Activated CD4-positive, alpha-beta T cell treated with anti-CD3 and anti-CD28 coated beads, Interleukin-2, amount 50 U/mL, for 4 hours (primary cell): ENCODE measurements around the gene PLK3.
A peak's percentile ranks its signal among the peaks of the same experiment; 100 is the strongest.
"Not testable (repeated sequence)": the region's sequence is repeated elsewhere in the genome, so short reads cannot be mapped to it uniquely, and the experiment has no call there.

Source experiments
- DNase-seq, 2 experiments: peaks; one replicate each; pipeline ENCODE4 v3.0.0-alpha.2; 2020

Gene PLK3

DNA sequence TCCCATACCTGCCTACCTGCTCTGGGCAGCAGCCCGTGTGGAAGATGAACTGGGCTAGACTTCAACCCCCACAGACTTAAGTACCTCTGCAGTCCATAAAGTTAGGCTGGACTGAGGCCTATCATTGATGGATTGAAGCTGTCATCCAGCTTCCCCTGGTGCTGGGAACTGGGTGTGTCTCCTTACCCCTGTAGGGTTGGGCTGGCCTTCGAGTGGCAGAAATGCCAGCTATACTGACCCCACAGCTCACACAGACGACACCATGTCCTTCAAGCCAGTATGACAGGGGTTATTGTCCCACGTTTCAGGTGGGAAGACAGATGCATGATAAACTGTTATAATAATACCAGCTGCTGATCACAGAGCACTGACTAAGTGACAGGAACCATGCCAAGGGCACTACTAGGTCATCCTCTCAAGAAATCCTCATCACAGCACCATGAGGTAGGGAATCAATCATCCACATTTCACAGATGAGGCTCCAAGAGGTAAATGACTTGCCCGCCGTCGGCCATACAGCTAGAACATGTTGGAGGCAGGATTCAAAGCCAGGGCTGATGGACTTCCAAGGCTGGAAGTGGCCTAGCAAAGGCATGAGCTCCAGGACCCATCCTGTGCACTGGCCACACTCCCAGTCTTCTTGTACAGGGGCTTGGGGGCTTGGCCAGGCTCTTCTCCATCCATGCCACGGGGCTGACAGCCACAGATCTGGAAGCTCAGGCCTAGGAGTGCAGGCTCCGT lies 11.9 kb upstream of the PLK3 start, which contains the start of gene BEST4:
TSS of gene BEST4 (minus strand) at position 51 of the 741 bp plus-strand sequence. CDS start 465 bp downstream, outside the sequence.
- no peak for DNase-seq

DNA sequence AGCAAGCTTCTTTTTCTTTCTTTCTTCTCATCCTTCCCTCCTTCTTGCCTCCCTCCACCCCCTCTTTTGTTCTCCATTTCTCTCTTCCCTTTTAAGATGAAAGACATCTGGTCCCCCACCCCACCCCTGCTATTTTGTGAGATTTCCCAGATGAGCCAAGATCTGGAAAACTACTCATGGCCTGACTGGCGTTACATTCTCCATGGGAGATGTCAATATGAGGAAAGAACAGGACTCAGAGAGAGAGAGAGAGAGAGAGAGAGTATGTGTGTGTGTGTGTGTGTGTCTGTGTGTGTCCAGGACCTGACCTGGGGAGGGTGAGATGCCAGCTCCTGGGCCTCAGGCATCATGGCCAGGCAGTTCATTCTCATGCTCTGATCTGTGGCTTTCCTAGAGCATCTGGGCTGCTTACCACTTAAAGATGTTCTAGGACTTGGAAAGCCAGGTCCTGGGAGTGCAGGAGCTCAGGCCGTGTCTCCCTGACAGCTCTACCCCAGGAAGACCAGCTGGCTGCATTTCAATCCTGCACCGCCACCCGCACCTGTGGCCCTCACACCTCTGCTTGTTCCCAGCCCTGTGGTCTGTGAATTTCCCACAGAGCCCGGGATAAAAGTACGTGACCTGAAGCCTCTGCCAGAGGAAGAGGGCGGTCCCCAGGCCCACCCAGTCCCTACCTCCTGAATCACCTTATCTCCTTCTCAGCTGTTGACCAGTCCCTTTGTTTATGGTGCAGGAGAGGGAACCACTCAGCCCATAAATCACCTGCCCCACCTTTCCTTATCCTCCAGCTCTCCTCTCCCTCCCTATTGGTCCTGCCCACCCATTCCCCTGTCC lies 9.0 kb upstream of the PLK3 start:
- no peak for DNase-seq

DNA sequence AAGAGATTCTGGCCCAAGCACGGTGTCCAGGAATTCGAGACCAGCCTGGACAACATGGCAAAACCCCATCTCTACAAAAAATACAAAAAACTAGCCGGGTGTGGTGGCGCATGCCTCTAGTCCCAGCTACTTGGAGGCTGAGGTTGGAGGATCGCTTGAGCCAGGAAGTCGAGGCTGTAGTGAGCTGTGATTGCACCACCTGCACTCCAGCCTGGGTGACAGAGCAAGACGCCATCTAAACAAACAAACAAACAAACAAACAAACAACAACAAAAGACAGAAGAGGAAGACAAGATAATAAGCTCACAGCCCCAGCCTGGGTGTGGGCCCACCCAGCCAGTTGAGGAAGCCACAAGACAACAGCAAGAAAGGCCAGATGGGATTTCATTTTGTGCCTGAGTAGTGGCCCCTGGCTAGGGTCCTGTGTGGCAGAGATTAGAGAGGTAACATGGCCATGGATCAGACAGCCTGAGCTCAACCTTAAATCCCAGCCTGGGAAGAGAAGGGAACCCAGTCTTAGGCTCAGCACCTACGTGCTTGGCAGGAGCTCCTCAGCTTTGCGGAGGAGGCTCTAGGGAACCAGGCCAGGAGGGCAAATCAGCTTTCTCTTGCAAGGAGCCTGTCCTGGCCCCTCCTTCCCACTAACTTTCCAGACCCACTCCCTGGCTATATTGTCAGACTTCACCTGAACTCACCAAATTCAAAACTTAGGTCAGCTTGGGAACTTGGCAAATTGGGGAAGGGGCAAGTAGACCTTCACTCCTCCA lies 7.3 kb upstream of the PLK3 start:
- DNase-seq = no peak

DNA sequence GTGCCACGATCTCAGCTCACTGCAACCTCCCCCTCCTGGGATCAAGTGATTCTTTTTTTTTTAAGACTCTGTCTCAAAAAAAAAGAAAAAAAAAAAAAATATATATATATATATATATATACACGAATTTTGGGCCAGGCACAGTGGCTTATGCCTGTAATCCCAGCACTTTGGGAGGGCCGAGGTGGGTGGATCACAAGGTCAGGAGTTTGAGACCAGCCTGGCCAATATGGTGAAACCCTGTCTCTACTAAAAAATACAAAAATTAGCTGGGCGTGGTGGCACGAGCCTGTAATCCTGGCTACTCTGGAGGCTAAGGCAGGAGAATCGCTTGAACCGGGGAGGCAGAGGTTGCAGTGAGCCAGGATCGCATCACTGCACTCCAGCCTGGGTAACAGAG lies 2.3 kb upstream of the PLK3 start:
- DNase-seq = not testable (repeated sequence)

DNA sequence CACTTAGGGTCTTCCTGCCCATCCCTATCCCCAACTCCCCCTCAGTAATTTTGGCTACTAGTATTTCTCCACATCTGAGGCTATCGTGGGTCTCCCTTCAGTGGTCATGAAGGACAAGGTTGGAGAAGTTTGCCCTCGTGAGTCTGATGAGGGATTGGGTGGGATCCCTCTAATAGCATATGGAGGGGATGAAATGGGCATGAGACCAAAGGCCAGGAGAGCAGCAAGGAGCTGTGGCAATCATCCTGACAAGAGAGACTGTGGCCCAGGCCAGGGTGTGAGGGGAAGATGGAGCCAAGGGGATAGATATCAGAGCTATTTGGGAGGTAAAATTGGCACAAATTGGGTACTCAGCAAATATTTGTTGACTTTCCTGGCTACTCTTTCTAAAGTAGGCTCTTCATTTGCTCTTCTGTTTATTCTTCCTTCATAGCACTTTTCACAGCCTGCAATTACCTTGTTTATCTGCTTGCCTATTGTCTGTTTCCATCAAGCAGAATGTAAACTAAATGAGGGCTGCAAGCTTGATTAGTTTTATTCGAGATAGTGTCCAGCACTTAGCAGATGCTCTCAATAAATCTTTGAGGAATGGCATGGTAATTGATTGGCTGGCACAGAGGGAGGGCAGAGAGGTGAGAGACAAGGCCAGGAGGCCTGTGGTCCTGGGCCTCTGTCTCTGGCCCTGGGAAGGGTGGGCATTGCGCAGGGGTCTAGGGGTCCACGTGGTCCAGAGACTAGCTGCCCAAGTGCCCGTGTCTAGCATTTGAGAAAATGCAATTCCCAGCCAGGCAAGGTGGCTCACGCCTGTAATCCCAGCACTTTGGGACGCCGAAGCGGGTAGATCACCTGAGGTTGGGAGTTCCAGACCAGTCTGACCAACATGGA lies 1.5 kb upstream of the PLK3 start:
- no peak for DNase-seq

DNA sequence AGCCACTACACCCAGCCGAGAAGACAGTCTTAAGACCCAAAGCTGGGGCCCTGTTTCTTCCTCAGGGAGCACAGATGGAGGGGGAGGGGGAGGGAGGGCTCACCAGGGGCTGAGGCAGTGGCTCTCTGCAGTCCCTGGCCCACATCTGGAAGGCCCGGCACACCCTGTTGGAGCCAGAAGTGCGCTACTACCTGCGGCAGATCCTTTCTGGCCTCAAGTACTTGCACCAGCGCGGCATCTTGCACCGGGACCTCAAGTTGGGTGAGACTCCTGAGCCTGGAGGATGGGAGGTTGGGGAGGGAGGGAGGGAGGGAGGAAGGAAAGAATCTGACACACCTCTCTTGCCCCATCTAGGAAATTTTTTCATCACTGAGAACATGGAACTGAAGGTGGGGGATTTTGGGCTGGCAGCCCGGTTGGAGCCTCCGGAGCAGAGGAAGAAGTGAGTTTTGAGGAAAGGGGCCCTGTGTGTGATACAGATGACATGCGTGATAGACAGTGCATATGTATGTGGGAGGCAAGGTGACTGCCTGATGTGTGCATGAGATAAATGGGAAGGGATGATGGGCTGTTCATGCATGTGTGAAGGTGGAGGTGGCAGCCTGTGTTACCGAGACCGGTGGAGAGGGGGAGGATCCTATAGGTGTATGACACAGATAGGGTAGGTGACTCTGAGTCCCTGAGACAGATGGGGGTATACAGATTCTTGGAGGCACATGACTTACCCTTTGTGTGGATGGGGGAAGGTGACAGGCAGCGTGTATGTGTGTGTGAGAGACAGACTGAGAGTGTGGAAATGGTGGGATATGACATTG lies 1.5 kb downstream of the PLK3 start:
- DNase-seq = peak in 1 of 2 experiments; percentile 39

DNA sequence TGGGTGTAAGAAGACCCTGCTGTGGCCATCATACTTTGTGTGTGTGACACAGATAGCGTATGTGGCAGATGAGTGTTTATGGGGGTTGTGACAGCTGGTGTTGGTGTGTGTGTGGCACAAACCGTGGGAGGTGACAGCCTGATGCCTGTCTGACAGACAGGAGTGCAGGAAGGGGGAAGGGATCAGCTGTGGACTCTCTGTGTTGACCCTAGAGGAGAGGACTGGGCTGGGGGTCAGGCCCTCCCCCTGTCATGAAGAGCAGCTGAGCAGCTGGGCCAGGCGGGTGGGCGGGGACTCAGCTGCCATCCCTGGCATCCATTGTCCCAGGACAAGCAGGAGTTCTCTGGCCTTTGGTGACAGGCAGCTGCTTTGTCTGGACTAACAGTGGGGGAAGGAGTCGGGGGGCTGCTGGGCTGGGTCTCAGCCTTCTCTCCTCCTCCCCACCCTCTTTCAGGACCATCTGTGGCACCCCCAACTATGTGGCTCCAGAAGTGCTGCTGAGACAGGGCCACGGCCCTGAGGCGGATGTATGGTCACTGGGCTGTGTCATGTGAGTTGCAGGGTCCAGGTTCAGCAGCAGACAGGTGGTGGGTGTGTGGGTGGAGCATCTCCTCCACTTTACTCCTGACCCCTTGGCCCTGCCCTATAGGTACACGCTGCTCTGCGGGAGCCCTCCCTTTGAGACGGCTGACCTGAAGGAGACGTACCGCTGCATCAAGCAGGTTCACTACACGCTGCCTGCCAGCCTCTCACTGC lies 2.3 kb downstream of the PLK3 start:
- DNase-seq = no peak

DNA sequence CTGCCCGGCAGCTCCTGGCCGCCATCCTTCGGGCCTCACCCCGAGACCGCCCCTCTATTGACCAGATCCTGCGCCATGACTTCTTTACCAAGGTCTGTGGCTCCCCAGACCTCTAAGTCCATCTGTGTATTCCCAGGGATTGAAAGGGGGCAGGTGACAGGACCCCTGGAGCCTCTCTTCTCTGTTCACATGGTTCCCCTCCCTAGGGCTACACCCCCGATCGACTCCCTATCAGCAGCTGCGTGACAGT lies 2.8 kb downstream of the PLK3 start:
- DNase-seq = no peak

DNA sequence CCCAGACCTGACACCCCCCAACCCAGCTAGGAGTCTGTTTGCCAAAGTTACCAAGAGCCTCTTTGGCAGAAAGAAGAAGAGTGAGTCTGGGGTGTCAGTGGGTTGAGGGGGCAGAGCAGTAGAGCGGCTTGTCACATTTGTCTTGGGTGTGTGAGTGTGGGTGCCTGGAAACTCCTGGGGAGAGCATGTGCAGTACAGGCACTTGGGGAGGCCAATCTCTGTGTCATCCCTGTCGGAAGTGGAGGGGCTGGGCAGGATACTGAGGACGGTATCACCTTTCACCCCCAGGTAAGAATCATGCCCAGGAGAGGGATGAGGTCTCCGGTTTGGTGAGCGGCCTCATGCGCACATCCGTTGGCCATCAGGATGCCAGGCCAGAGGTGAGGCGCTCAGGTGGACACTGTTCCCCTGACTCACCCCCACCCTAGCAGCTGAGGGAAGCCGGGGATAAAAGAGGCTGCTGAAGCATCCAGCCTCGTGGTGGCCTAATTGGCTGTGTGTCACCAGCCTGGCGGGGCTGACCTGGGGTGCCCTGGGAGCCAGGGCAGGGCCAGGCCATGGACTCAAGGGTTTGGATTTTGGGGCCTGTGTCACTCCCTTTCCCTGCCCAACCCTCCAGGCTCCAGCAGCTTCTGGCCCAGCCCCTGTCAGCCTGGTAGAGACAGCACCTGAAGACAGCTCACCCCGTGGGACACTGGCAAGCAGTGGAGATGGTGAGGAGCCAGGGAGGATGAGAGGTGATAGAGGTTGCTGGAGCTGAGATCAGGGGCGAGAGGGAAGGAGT lies 3.3 kb downstream of the PLK3 start:
- no peak for DNase-seq

DNA sequence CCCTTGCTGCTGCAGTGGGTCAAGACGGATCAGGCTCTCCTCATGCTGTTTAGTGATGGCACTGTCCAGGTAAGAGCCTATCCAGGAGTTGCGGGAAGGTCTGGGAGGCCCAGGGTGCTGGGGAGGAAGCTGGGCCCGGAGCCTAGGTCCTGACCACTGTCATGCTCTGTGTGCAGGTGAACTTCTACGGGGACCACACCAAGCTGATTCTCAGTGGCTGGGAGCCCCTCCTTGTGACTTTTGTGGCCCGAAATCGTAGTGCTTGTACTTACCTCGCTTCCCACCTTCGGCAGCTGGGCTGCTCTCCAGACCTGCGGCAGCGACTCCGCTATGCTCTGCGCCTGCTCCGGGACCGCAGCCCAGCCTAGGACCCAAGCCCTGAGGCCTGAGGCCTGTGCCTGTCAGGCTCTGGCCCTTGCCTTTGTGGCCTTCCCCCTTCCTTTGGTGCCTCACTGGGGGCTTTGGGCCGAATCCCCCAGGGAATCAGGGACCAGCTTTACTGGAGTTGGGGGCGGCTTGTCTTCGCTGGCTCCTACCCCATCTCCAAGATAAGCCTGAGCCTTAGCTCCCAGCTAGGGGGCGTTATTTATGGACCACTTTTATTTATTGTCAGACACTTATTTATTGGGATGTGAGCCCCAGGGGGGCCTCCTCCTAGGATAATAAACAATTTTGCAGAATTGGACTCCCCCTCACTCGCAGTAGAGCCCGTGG lies 5.3 kb downstream of the PLK3 start:
- no peak for DNase-seq

DNA sequence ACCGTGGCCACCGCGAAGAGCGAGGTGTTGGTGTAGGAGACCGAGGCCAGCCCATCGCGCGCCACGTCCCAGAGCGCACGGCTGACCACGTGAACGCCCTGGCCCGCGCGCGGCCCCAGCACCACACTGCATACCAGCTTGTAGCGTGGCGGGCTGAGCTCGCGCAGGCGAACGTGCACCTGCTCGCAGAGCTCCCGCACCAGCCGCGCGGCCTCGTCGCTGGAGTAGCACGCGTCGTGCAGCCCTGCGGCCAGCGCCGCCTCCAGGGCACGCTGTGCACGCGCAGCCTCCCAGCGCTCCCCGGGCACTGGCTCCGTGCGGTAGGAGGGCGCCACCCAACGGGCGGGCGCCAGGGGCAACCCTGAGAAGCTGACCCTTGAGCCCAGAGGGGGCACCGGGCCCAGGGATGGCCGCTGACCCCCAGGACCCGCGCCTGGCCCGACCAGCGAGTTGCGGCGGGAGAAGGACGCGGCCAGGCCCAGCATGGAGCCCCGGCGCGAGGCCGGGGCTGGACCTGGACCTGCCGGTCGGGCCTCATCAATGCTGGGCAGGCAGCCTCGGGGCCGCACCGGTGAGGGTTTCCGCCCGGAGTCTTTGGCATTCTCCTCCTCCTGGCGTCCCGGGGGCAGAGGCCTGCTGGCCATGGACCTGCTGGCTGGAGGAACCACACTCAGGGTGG lies 6.0 kb downstream of the PLK3 start:
- no peak for DNase-seq

DNA sequence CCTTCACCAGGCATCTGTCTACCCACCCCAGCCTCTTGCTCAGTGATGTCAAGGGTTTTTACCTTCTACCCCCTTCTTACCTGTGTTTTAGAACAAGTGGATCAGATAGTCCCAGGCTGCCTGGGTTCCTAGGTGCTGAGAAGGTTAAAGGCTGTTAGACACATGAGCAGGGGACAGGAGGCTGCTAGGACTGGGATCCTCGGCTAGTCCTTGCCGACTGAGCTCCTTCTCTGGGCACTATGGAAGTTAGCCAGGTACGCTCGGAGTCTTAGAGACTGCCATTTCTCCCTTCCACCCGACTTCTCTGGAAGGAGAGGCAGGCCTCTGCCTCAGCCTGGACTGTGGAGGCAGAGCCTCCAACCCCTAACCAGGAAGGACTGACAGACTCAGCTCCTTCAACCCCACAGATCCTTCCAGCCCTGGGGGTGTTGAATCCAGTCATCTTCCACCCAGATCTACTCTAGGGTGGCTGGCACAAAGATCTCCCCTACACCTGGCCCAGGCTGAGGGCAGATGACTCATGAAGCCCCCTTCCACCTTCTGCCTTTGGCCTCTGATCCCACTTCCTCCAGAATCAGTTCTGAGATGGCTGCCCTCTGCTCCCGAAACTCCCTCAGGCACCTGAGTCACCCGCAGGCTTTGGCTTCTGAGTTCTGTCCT lies 6.7 kb downstream of the PLK3 start, which contains the start of gene DYNLT4:
TSS of gene DYNLT4 (minus strand) at position 648 of the 660 bp plus-strand sequence. CDS start 683 bp downstream, outside the sequence.
- no peak for DNase-seq

DNA sequence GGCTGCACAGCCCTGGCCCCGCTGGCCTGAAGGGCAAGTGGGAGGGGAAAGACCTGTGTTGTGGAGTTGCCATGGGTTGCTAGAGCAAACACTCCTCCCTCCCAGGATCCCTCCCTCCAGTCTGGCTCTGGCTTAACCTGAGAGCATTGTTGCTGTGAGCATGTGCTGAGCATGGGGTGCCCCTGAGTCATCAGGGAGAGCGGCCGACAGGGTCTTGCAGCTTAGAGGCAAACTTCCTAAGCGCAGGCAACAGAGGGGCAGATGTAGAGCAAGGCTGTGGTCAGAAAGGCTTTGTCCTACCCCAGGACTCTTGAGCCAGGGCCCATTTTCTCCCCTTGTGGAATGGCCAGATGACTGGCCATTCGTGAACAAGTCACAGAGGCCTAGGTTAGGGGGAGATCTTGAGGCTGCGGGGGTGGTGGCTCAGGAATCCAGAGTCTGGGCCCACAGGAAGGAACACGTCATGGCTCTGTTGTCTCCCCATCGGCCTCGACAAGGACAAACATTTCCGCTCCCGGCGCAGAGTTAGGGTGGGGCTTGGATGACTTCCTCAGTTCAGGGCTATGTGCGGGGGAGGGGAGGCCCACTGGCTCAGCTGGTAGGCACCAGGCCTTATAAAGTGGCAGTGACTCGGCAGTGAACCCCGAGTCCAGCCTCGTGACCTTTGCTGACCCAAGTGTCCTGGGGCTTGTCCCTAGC lies 7.3 kb downstream of the PLK3 start:
- DNase-seq = peak; percentile 87 to 88

DNA sequence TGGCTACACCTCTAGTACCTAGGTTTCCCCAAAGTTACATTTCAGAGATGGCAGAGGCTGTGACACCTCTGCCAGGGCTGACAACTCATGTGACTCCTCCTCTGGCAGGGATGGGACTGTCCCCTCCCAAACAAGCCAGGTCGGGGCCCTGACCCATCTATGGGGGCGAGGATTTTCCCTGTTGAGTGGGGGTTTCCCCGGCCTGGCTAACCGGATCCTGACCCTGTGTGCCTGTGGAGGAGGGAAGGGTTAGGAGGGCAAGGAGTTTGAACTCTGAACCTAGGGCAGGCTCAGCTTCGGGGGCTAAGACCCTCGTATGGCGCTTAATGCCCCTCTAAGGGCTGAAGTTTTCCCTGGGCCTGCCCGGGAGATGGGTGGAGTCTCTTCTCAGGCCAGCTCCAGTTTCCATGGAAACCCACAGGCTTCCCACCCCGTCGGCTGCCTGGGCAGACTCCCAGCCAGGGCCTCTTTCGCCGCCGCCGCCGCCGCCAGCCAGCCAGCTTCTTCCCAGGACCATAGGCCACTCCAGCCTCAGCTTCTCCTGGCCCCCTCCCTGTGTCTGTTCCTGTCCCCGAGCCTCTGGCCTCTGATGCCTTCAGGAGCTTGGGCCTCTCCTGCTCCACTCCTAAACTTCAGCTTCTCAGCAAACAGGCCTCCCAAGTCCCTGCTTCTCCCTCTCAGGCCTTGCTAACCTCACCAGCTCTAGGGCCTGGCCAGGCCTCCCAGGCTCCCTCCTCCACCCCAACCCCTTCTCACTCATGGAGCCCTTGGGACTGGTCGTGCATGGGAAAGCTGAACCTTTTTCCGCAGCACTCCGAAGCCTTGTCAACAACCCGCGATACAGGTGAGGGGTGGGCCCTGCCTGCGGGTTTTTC lies 8.1 kb downstream of the PLK3 start, which contains the start of gene BTBD19:
TSS of gene BTBD19 (plus strand) at position 461 of the 875 bp plus-strand sequence. CDS start at position 759, 298 bp downstream.
- DNase-seq = peak; percentile 72

DNA sequence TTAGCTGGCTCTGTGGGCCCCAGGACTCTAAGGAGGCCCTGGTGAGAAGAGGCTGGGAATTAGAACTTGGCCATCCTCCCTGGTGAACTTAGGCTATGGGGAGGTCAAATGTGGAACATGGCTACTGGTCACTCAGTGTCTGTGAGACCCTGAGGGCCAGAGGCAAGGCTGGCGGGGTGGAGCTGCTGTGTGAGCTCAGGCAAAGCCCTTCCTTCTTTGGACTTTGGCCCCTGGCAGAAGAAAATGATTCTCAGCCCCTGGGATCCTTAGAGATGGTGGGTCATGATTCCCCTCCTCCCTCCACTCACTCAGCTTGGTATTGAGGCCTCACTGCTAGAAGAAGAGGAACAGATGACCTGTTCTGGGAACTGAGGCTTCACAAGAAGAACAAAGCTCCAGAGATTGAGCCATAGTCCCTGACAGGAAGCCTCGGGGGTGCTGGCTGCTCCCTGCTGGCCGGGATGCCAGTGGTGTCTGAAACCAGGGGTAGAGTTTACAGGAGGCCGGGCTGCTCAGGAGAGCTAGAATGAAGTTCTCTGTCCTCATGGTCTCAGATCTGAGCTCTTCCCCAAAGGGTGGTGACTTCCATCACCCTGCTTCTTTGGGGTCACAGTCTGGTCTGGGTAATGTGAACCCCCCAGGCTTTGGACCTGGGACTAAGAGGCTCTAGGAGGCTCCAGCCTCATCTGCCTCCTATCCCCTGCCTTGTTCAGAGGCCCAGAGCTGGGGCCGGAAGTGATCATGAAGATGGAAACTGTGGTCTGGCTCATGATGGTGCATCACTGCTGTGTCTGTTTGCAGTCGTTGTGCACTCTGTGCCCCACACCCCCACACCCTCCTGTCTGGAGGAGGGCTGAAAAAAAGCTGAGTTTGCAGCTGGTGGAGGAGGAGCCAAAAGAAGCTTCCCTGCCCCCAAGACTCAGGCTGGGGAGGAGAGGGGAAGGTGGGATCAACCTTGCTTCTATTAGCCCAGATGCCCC lies 9.1 kb downstream of the PLK3 start:
- DNase-seq = peak; percentile 87 to 90
